KMS-11 (cell line): ENCODE data around the gene GEMIN8.

Experiments used
- H2AFZ ChIP-seq: fragments of 200-600 bp; sonication (generic); 2 replicates; pipeline ENCODE4 v1.6.1; 2016; ENCODE audit warnings: antibody characterized with exemption, mixed run types, low read depth
- H3K27ac ChIP-seq: fragments of 200-600 bp; sonication (generic); 2 replicates; pipeline ENCODE4 v1.6.1; 2016; ENCODE audit warnings: mild to moderate bottlenecking, mixed run types
- H3K27me3 ChIP-seq: fragments of 200-600 bp; sonication (generic); 2 replicates; pipeline ENCODE4 v1.6.1; 2017; ENCODE audit warnings: mild to moderate bottlenecking, low read depth, mixed run types, moderate library complexity; ENCODE audit not compliant: insufficient read depth
- H3K36me3 ChIP-seq: fragments of 200-600 bp; sonication (generic); 2 replicates; pipeline ENCODE4 v1.6.1; 2017; ENCODE audit warnings: mild to moderate bottlenecking, mixed run types; ENCODE audit not compliant: insufficient read depth
- H3K4me1 ChIP-seq: fragments of 200-600 bp; sonication (generic); 2 replicates; pipeline ENCODE4 v1.6.1; 2016; ENCODE audit warnings: mild to moderate bottlenecking, low read depth, mixed run types; ENCODE audit not compliant: poor library complexity, severe bottlenecking
- H3K4me2 ChIP-seq: fragments of 200-600 bp; sonication (generic); 2 replicates; pipeline ENCODE4 v1.7.0; 2016; ENCODE audit warnings: mild to moderate bottlenecking, mixed run types
- H3K4me3 ChIP-seq: fragments of 200-600 bp; sonication (generic); IDR thresholded peaks from 2 replicates; pipeline ENCODE4 v1.6.1; 2017; ENCODE audit warnings: low read depth, low read length, mixed read lengths; ENCODE audit not compliant: insufficient read depth
- H3K79me2 ChIP-seq: fragments of 200-600 bp; sonication (generic); 2 replicates; pipeline ENCODE4 v1.6.1; 2016; ENCODE audit warnings: low read depth, mixed run types; ENCODE audit not compliant: insufficient read depth
- H3K9ac ChIP-seq: fragments of 200-600 bp; sonication (generic); 2 replicates; pipeline ENCODE4 v1.6.1; 2016; ENCODE audit warnings: mild to moderate bottlenecking, mixed run types
- H4K20me1 ChIP-seq: fragments of 200-600 bp; sonication (generic); 2 replicates; pipeline ENCODE4 v1.6.1; 2016; ENCODE audit warnings: mild to moderate bottlenecking, mixed run types; ENCODE audit not compliant: insufficient read depth
- CTCF ChIP-seq: fragments of 200-600 bp; sonication (generic); conservative IDR thresholded peaks from 2 replicates; pipeline ENCODE4 v1.6.1; 2017; ENCODE audit warnings: low read depth, mild to moderate bottlenecking, antibody characterized with exemption, low read length, moderate library complexity, mixed read lengths

The GEMIN8 gene

GRCh38 chrX:13968198-13968597 lies 61.5 kb downstream of the GEMIN8 start:
- TF ChIP-seq CTCF: no peak
- Histone ChIP-seq H3K36me3 (no peaks in the 10 kb centered on the region), H3K27me3 (no peaks in the 10 kb centered on the region), H3K79me2 (no peaks in the 10 kb centered on the region), H2AFZ (no peak overlapping the region), H3K27ac (no peak overlapping the region), H3K4me3 (no peak overlapping the region), H3K9ac (no peak overlapping the region), H4K20me1 (no peaks in the 10 kb centered on the region), H3K4me1 (no peaks in the 10 kb centered on the region), H3K4me2 (no peak overlapping the region)

- H3K9ac ChIP-seq: no peak overlapping the region
- no peaks in the 10 kb centered on the region for H3K36me3 ChIP-seq
- no peak overlapping the region for H3K4me3 ChIP-seq
- H3K4me1 ChIP-seq: no peaks in the 10 kb centered on the region
- no peak overlapping the region for H3K4me2 ChIP-seq
- H2AFZ ChIP-seq: no peak overlapping the region
- no peaks in the 10 kb centered on the region for H3K27me3 ChIP-seq
- TF ChIP-seq CTCF: no peak
- no peak overlapping the region for H3K27ac ChIP-seq
- no peaks in the 10 kb centered on the region for H3K79me2 ChIP-seq
- no peaks in the 10 kb centered on the region for H4K20me1 ChIP-seq
Observed at GRCh38 chrX:13967636-13968035, 62.1 kb downstream of the GEMIN8 start.

- Histone ChIP-seq H3K9ac (no peak overlapping the region), H3K27me3 (no peaks in the 10 kb centered on the region), H4K20me1 (no peaks in the 10 kb centered on the region), H3K36me3 (no peaks in the 10 kb centered on the region), H3K4me2 (no peak overlapping the region), H3K4me1 (no peaks in the 10 kb centered on the region), H3K27ac (no peak overlapping the region), H3K79me2 (no peaks in the 10 kb centered on the region), H2AFZ (no peak overlapping the region), H3K4me3 (no peak overlapping the region)
- no peak for TF ChIP-seq CTCF
Observed at GRCh38 chrX:13966793-13967125, 62.9 kb downstream of the GEMIN8 start.

GRCh38 chrX:13966071-13966792 lies 63.5 kb downstream of the GEMIN8 start:
- Histone ChIP-seq H4K20me1 (no peaks in the 10 kb centered on the region), H3K4me3 (no peak overlapping the region), H3K27me3 (no peaks in the 10 kb centered on the region), H2AFZ (no peak overlapping the region), H3K9ac (no peak overlapping the region), H3K36me3 (no peaks in the 10 kb centered on the region), H3K4me1 (no peaks in the 10 kb centered on the region), H3K27ac (no peak overlapping the region), H3K4me2 (no peak overlapping the region), H3K79me2 (no peaks in the 10 kb centered on the region)
- no peak for TF ChIP-seq CTCF
